Sigmoid colon (tissue), 7 donors: Measurements from ENCODE around the gene ELMO1. TPM values are rescaled to one million over a fixed set of nuclear protein-coding genes. Genes with fewer than 3 reads are reported as not detected.

ENCODE experiments used
- DNase-seq: peaks from one replicate; pipeline ENCODE4 v3.0.0-alpha.2; 2019
- H3K27ac ChIP-seq, 4 donors: fragments of 200-600 bp; sonication (generic); one replicate each; pipeline ENCODE4 v1.5.1; 2016 to 2019; ENCODE audit warnings: mild to moderate bottlenecking in 1 of 4
- H3K27me3 ChIP-seq, 3 donors: fragments of 200-600 bp; sonication (generic); one replicate each; pipeline ENCODE4 v1.5.1; 2019; ENCODE audit warnings: mild to moderate bottlenecking in 1 of 3
- H3K36me3 ChIP-seq, 4 donors: fragments of 200-600 bp; sonication (generic); one replicate each; pipeline ENCODE4 v1.5.1; 2016 to 2019
- H3K4me1 ChIP-seq, 4 donors: fragments of 200-600 bp; sonication (generic); one replicate each; pipeline ENCODE4 v1.5.1; 2017 to 2019
- H3K4me3 ChIP-seq, 4 donors: fragments of 200-600 bp; sonication (generic); one replicate each; pipeline ENCODE4 v1.5.1; 2017 to 2019; ENCODE audit warnings: mild to moderate bottlenecking in 2 of 4, moderate library complexity in 1 of 4
- H3K9me3 ChIP-seq, 4 donors: fragments of 200-600 bp in 3 of 4; sonication (generic) in 3 of 4; one replicate each; pipeline versions ENCODE4 v1.5.1 to v1.6.1; 2013 to 2019
- CTCF ChIP-seq, 4 experiments: fragments of 450-650 bp in 3 of 4; fragments of 200-600 bp in 1 of 4; IDR thresholded peaks; one replicate each; pipeline ENCODE4 v1.5.1; 2016 to 2019; ENCODE audit warnings: antibody characterized with exemption in 4 of 4, mild to moderate bottlenecking in 3 of 4, moderate library complexity in 2 of 4
- EP300 ChIP-seq, 4 donors: sonication (generic); formaldehyde crosslinking; IDR thresholded peaks; one replicate each; pipeline ENCODE4 v1.6.1; 2017; ENCODE audit warnings: antibody characterized with exemption in 4 of 4
- POLR2A ChIP-seq, 2 donors: fragments of 450-650 bp; IDR thresholded peaks; one replicate each; pipeline ENCODE4 v1.6.1; 2016; ENCODE audit warnings: antibody characterized with exemption in 2 of 2, mild to moderate bottlenecking in 2 of 2, moderate library complexity in 2 of 2
- POLR2AphosphoS5 ChIP-seq, 4 donors: sonication (generic); formaldehyde crosslinking; IDR thresholded peaks; one replicate each; pipeline ENCODE4 v1.6.1; 2017; ENCODE audit warnings: antibody characterized with exemption in 4 of 4
- WGBS, 2 donors: extraction: QIAGEN DNeasy Blood & Tissue Kit; methylation state at CpG; one replicate each; pipeline ENCODE4 v1.1.7; 2013; 5-methylcytosine and 5-hydroxymethylcytosine counted together
- intact Hi-C: fragments of 100-400 bp; cut with DNase I; formaldehyde crosslinking; loops from one replicate; pipeline ENCODE4 v1.15.1; 2023
- polyA plus RNA-seq, 3 donors: library from polyadenylated mRNA; stranded (reverse); fragments of 200-250 nt; gene quantifications; one replicate each; pipeline ENCODE4 v1.2.3, GENCODE V29; 2013
- total RNA-seq, 4 donors: library from RNA; depleted of rRNA; stranded (reverse); fragments of >200 nt; gene quantifications; one replicate each; pipeline ENCODE4 v1.1.0, GENCODE V29; 2016
- donor health status: healthy with polysubstance abuse.
- donor health status: Bipolar disorder and iron deficiency.
- donor health status: healthy.

The ELMO1 gene
- total and polyA plus RNA-seq, 7 donors = 2.3 to 63.1 (median 33.9) TPM

GRCh38 chr7:37027104-37027503, 421.6 kb downstream of the ELMO1 start:
- intact Hi-C loops = no loop called here
- no peak overlapping the region for H3K27ac ChIP-seq
- H3K4me3 ChIP-seq = no peak overlapping the region
- TF ChIP-seq CTCF (IDR thresholded peaks at IDR 0.05) = no peak
- TF ChIP-seq POLR2AphosphoS5 (IDR thresholded peaks at IDR 0.05) = no peak
- no peak for TF ChIP-seq POLR2A (IDR thresholded peaks at IDR 0.05)
- no peak for TF ChIP-seq EP300 (IDR thresholded peaks at IDR 0.05)
- WGBS, 2 donors = 85 to 87% methylated on average over 1 of the region's 1 CpG
- H3K36me3 ChIP-seq = no peaks in the 10 kb centered on the region
- no peaks in the 10 kb centered on the region for H3K9me3 ChIP-seq
- DNase-seq = no peak
- H3K4me1 ChIP-seq = peaks cover 0 to 11% (median 8%) of the 10 kb centered on the region in 4 donors
- H3K27me3 ChIP-seq = no peaks in the 10 kb centered on the region

- WGBS, 2 donors = 91 to 94% methylated on average over 2 of the region's 2 CpGs
- Histone ChIP-seq H3K27me3 (no peaks in the 10 kb centered on the region), H3K27ac (no peak overlapping the region), H3K9me3 (no peaks in the 10 kb centered on the region), H3K4me3 (no peak overlapping the region), H3K4me1 (no peaks in the 10 kb centered on the region), H3K36me3 (no peaks in the 10 kb centered on the region)
- intact Hi-C loops = no loop called here
- no peak for DNase-seq
- no peak for TF ChIP-seq POLR2A (IDR thresholded peaks at IDR 0.05)
- TF ChIP-seq CTCF (IDR thresholded peaks at IDR 0.05) = no peak
- TF ChIP-seq POLR2AphosphoS5 (IDR thresholded peaks at IDR 0.05) = no peak
- no peak for TF ChIP-seq EP300 (IDR thresholded peaks at IDR 0.05)
Observed at GRCh38 chr7:37018954-37019353, 429.7 kb downstream of the ELMO1 start.

- intact Hi-C loops = no loop called here
- no peak for DNase-seq
- Histone ChIP-seq H3K27me3 (no peaks in the 10 kb centered on the region), H3K27ac (no peak overlapping the region), H3K4me3 (no peak overlapping the region), H3K36me3 (no peaks in the 10 kb centered on the region), H3K9me3 (no peaks in the 10 kb centered on the region), H3K4me1 (no peaks in the 10 kb centered on the region)
- WGBS, 2 donors = 80 to 84% methylated on average over 10 of the region's 10 CpGs
- TF ChIP-seq EP300 (IDR thresholded peaks at IDR 0.05) (no peak), POLR2AphosphoS5 (IDR thresholded peaks at IDR 0.05) (no peak), CTCF (IDR thresholded peaks at IDR 0.05) (no peak), POLR2A (IDR thresholded peaks at IDR 0.05) (no peak)
Observed at GRCh38 chr7:37016064-37016878, 432.4 kb downstream of the ELMO1 start.

- Histone ChIP-seq H3K36me3 (no peaks in the 10 kb centered on the region), H3K9me3 (no peaks in the 10 kb centered on the region), H3K27me3 (no peaks in the 10 kb centered on the region), H3K4me3 (no peak overlapping the region), H3K27ac (no peak overlapping the region), H3K4me1 (no peaks in the 10 kb centered on the region)
- 92 to 95% methylated on average over 12 of the region's 12 CpGs for WGBS, 2 donors
- intact Hi-C loops = no loop called here
- no peak for TF ChIP-seq POLR2AphosphoS5 (IDR thresholded peaks at IDR 0.05)
- no peak for TF ChIP-seq EP300 (IDR thresholded peaks at IDR 0.05)
- no peak for TF ChIP-seq POLR2A (IDR thresholded peaks at IDR 0.05)
- TF ChIP-seq CTCF (IDR thresholded peaks at IDR 0.05) = no peak
- no peak for DNase-seq
Observed at GRCh38 chr7:37015353-37016034, 433.2 kb downstream of the ELMO1 start.
